Subcutaneous adipose tissue (tissue), 4 donors: ENCODE results near the gene FGGY. TPM values are rescaled to one million over a fixed set of nuclear protein-coding genes. Genes with fewer than 3 reads are reported as not detected.

ENCODE experiments used
- total RNA-seq, 4 donors: library from RNA; depleted of rRNA; stranded (reverse); fragments of >200 nt; gene quantifications; one replicate each; pipeline ENCODE4 v1.1.0, GENCODE V29; 2016
- TF ChIP-seq, protein P1 (sequence below): fragments of 450-650 bp; IDR thresholded peaks from one replicate; pipeline ENCODE4 v1.5.1; 2016; ENCODE audit warnings: low read depth, mild to moderate bottlenecking, control low read depth, antibody characterized with exemption, moderate library complexity

FGGY gene
- total RNA-seq, 4 donors from 2014 or later = 7.8 to 19.2 (median 12.5) TPM

GRCh38 chr1:59776960-59777852, 480.3 kb downstream of the FGGY start:
- TF ChIP-seq, protein P1, sequence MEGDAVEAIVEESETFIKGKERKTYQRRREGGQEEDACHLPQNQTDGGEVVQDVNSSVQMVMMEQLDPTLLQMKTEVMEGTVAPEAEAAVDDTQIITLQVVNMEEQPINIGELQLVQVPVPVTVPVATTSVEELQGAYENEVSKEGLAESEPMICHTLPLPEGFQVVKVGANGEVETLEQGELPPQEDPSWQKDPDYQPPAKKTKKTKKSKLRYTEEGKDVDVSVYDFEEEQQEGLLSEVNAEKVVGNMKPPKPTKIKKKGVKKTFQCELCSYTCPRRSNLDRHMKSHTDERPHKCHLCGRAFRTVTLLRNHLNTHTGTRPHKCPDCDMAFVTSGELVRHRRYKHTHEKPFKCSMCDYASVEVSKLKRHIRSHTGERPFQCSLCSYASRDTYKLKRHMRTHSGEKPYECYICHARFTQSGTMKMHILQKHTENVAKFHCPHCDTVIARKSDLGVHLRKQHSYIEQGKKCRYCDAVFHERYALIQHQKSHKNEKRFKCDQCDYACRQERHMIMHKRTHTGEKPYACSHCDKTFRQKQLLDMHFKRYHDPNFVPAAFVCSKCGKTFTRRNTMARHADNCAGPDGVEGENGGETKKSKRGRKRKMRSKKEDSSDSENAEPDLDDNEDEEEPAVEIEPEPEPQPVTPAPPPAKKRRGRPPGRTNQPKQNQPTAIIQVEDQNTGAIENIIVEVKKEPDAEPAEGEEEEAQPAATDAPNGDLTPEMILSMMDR = no peak

DNA sequence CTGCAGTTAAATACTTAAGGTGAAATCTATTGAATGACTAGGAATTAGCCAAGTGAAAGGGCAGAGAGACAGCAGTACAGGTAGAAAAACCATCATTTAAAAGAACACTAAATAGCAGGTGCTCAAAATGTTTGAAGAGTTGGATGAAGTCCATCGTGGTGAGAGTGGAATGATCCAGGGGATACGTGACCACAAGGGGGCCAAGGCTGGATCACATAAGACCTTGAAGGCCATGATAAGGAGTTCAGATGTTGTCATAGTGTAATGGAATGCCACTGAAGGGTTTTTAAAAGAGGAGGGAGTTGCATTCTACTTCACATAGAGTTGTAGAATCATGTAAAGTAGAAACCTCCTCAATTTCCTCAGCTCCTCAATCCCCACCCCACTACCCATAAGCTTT, 483.1 kb downstream of the FGGY start:
- TF ChIP-seq, protein P1 = no peak

- TF ChIP-seq, protein P1 = no peak
Observed at GRCh38 chr1:59788825-59789224, 491.9 kb downstream of the FGGY start.

DNA sequence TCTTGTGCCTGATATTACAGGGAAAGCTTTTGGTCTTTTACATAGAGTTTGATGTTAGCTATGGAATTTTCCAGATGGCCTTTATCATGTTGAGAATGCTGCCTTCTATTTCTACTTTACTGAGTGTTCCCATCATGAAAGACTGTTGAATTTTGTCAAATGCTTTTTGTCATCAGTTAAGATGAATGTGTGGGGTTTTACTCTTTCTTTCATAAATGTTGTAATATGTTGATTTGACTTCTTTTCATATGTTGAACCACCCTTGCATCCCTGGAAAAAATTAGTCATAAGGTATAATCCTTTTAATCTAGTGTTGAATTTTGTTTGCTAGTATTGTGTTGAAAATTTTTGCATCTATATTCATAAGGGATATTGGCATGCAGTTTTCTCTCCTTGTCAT, 501.7 kb downstream of the FGGY start:
- TF ChIP-seq, protein P1 = no peak

GRCh38 chr1:59803458-59804038, 506.7 kb downstream of the FGGY start:
- TF ChIP-seq, protein P1 = no peak

DNA sequence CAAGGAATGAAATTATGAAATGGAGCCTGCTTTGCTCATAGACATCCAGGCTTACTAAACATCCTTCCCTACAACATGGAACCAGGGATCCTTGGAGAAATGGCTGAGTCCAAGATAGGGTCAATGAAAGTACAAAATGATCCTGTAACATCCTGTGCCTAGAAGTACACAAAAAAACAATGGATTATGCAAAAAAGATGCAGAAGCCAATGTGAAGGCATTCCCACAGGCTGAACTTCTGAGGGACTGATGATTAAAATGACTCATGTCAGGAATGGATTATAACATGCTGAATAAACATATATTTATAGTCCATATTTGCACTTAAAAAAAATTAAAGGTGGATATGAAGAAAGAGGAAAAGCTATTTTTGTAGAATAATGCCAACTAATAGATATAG, 507.4 kb downstream of the FGGY start:
- TF ChIP-seq, protein P1 = no peak

DNA sequence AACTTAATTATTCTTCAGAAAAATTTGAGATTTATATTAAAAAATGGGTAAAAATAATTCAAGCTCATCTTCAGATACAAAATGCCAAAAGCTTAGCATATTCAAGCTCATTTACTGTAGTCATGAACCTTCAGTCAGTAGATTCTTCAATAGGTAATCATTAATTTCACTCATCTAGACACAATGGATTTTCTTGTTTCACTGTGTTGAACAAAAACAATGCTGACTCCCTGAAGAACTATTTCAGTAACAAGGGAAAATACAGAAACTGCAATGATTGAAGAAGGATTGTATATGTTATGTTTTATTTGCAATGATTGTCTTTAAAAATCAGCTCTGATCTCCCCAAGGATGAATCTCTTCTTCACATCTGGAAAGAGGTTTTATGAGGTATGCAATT, 508.7 kb downstream of the FGGY start:
- TF ChIP-seq, protein P1 = no peak
